GM23338 (cell line): ENCODE results near the gene PIEZO2.

Experiments
- CREB1 ChIP-seq: fragments of 250-450 bp; sonication (Bioruptor Pico); IDR thresholded peaks from 2 replicates; pipeline ENCODE4 v1.5.0; 2020; ENCODE audit warnings: low read depth, mild to moderate bottlenecking, moderate library complexity
- EZH2 ChIP-seq: fragments of 200-600 bp; sonication (generic); IDR thresholded peaks from one replicate; pipeline ENCODE4 v1.8.0; 2017; ENCODE audit warnings: antibody characterized with exemption, mild to moderate bottlenecking, low read depth; ENCODE audit not compliant: unreplicated experiment
- EZH2phosphoT487 ChIP-seq: fragments of 200-600 bp; sonication (generic); IDR thresholded peaks from one replicate; pipeline ENCODE4 v1.8.1; 2018; ENCODE audit warnings: antibody characterized with exemption; ENCODE audit not compliant: unreplicated experiment
- JUNB ChIP-seq: IDR thresholded peaks from one replicate; pipeline ENCODE4 v1.6.1; 2016; ENCODE audit warnings: antibody characterized with exemption; ENCODE audit not compliant: unreplicated experiment
- NANOG ChIP-seq: IDR thresholded peaks from 2 replicates; pipeline ENCODE4 v1.6.1; 2016; ENCODE audit warnings: antibody characterized with exemption, borderline replicate concordance
- POLR2AphosphoS5 ChIP-seq: IDR thresholded peaks from 2 replicates; pipeline ENCODE4 v1.6.1; 2016; ENCODE audit warnings: antibody characterized with exemption, low read depth
- REST ChIP-seq: IDR thresholded peaks from one replicate; pipeline ENCODE4 v1.6.1; 2018; ENCODE audit warnings: antibody characterized with exemption; ENCODE audit not compliant: unreplicated experiment
- STAT1 ChIP-seq: IDR thresholded peaks from one replicate; pipeline ENCODE4 v1.6.1; 2016; ENCODE audit warnings: antibody characterized with exemption; ENCODE audit not compliant: unreplicated experiment
- ZNF114 ChIP-seq: fragments of 250-450 bp; sonication (Bioruptor Pico); IDR thresholded peaks from 2 replicates; pipeline ENCODE4 v1.5.0; 2020; ENCODE audit warnings: mild to moderate bottlenecking, moderate library complexity
- ZNF331 ChIP-seq: fragments of 250-450 bp; sonication (Bioruptor Pico); IDR thresholded peaks from 2 replicates; pipeline ENCODE4 v1.5.0; 2020; ENCODE audit warnings: low read depth, mild to moderate bottlenecking, moderate library complexity
- TF ChIP-seq, protein P1 (sequence below), 2 experiments: fragments of 200-600 bp in 1 of 2; sonication (generic) in 1 of 2; conservative IDR thresholded peaks; 2 replicates each; pipeline versions ENCODE4 v1.5.1 to v1.6.1; 2016 to 2017; ENCODE audit warnings: antibody characterized with exemption in 2 of 2, low read depth in 2 of 2, mild to moderate bottlenecking in 2 of 2, moderate library complexity in 1 of 2
- TF ChIP-seq, protein P2 (sequence below): IDR thresholded peaks from 2 replicates; pipeline ENCODE4 v1.6.1; 2016; ENCODE audit warnings: antibody characterized with exemption
- TF ChIP-seq, protein P3 (sequence below): fragments of 250-450 bp; sonication (Bioruptor Pico); IDR thresholded peaks from 2 replicates; pipeline ENCODE4 v1.5.0; 2020; ENCODE audit warnings: mild to moderate bottlenecking, moderate library complexity

GRCh38 chr18:11027862-11028261, 121.5 kb downstream of the PIEZO2 start:
- TF ChIP-seq EZH2phosphoT487 (no peak), POLR2AphosphoS5 (no peak), EZH2 (no peak), REST (no peak), CREB1 (CRISPR knock-in tag) (no peak), STAT1 (no peak), NANOG (no peak), JUNB (no peak), ZNF114 (no peak), ZNF331 (CRISPR knock-in tag) (no peak)
- TF ChIP-seq, protein P1, sequence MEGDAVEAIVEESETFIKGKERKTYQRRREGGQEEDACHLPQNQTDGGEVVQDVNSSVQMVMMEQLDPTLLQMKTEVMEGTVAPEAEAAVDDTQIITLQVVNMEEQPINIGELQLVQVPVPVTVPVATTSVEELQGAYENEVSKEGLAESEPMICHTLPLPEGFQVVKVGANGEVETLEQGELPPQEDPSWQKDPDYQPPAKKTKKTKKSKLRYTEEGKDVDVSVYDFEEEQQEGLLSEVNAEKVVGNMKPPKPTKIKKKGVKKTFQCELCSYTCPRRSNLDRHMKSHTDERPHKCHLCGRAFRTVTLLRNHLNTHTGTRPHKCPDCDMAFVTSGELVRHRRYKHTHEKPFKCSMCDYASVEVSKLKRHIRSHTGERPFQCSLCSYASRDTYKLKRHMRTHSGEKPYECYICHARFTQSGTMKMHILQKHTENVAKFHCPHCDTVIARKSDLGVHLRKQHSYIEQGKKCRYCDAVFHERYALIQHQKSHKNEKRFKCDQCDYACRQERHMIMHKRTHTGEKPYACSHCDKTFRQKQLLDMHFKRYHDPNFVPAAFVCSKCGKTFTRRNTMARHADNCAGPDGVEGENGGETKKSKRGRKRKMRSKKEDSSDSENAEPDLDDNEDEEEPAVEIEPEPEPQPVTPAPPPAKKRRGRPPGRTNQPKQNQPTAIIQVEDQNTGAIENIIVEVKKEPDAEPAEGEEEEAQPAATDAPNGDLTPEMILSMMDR (conservative IDR thresholded peaks at IDR 0.05; ENCODE audit: low read depth in 2 of 2): no peak
- TF ChIP-seq, protein P2, sequence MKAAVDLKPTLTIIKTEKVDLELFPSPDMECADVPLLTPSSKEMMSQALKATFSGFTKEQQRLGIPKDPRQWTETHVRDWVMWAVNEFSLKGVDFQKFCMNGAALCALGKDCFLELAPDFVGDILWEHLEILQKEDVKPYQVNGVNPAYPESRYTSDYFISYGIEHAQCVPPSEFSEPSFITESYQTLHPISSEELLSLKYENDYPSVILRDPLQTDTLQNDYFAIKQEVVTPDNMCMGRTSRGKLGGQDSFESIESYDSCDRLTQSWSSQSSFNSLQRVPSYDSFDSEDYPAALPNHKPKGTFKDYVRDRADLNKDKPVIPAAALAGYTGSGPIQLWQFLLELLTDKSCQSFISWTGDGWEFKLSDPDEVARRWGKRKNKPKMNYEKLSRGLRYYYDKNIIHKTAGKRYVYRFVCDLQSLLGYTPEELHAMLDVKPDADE: no peak
- TF ChIP-seq, protein P3, sequence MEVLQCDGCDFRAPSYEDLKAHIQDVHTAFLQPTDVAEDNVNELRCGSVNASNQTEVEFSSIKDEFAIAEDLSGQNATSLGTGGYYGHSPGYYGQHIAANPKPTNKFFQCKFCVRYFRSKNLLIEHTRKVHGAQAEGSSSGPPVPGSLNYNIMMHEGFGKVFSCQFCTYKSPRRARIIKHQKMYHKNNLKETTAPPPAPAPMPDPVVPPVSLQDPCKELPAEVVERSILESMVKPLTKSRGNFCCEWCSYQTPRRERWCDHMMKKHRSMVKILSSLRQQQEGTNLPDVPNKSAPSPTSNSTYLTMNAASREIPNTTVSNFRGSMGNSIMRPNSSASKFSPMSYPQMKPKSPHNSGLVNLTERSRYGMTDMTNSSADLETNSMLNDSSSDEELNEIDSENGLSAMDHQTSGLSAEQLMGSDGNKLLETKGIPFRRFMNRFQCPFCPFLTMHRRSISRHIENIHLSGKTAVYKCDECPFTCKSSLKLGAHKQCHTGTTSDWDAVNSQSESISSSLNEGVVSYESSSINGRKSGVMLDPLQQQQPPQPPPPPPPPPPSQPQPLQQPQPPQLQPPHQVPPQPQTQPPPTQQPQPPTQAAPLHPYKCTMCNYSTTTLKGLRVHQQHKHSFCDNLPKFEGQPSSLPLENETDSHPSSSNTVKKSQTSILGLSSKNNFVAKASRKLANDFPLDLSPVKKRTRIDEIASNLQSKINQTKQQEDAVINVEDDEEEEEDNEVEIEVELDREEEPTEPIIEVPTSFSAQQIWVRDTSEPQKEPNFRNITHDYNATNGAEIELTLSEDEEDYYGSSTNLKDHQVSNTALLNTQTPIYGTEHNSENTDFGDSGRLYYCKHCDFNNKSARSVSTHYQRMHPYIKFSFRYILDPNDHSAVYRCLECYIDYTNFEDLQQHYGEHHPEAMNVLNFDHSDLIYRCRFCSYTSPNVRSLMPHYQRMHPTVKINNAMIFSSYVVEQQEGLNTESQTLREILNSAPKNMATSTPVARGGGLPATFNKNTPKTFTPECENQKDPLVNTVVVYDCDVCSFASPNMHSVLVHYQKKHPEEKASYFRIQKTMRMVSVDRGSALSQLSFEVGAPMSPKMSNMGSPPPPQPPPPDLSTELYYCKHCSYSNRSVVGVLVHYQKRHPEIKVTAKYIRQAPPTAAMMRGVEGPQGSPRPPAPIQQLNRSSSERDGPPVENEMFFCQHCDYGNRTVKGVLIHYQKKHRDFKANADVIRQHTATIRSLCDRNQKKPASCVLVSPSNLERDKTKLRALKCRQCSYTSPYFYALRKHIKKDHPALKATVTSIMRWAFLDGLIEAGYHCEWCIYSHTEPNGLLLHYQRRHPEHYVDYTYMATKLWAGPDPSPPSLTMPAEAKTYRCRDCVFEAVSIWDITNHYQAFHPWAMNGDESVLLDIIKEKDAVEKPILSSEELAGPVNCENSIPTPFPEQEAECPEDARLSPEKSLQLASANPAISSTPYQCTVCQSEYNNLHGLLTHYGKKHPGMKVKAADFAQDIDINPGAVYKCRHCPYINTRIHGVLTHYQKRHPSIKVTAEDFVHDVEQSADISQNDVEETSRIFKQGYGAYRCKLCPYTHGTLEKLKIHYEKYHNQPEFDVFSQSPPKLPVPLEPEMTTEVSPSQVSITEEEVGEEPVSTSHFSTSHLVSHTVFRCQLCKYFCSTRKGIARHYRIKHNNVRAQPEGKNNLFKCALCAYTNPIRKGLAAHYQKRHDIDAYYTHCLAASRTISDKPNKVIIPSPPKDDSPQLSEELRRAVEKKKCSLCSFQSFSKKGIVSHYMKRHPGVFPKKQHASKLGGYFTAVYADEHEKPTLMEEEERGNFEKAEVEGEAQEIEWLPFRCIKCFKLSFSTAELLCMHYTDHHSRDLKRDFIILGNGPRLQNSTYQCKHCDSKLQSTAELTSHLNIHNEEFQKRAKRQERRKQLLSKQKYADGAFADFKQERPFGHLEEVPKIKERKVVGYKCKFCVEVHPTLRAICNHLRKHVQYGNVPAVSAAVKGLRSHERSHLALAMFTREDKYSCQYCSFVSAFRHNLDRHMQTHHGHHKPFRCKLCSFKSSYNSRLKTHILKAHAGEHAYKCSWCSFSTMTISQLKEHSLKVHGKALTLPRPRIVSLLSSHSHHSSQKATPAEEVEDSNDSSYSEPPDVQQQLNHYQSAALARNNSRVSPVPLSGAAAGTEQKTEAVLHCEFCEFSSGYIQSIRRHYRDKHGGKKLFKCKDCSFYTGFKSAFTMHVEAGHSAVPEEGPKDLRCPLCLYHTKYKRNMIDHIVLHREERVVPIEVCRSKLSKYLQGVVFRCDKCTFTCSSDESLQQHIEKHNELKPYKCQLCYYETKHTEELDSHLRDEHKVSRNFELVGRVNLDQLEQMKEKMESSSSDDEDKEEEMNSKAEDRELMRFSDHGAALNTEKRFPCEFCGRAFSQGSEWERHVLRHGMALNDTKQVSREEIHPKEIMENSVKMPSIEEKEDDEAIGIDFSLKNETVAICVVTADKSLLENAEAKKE (CRISPR knock-in tag): no peak
